ENCODE data around the gene MANBA.

Gene MANBA

GRCh38 chr4:102585329-102585728 is 175.4 kb downstream of the MANBA start:
- DNase-seq: no peak

- DNase-seq: no peak
These were observed 176.7 kb downstream of the MANBA start for GRCh38 chr4:102584091-102584490.
